Tibial nerve (tissue), 4 donors: Measurements from ENCODE around the gene ARSJ. TPM values are rescaled to one million over a fixed set of nuclear protein-coding genes. Genes with fewer than 3 reads are reported as not detected.

Source experiments
- DNase-seq, 2 donors: peaks; one replicate each; pipeline ENCODE4 v3.0.0-alpha.2; 2019; ENCODE audit warnings: low spot score in 2 of 2
- H3K27ac ChIP-seq, 4 donors: fragments of 200-600 bp; sonication (generic) in 3 of 4; one replicate each; pipeline ENCODE4 v1.5.1; 2017 to 2019; ENCODE audit warnings: mild to moderate bottlenecking in 1 of 4
- H3K27me3 ChIP-seq, 2 donors: fragments of 200-600 bp; sonication (generic) in 1 of 2; one replicate each; pipeline versions ENCODE4 v1.5.1 to v1.6.0; 2017 to 2019
- H3K36me3 ChIP-seq, 3 donors: fragments of 200-600 bp; sonication (generic); one replicate each; pipeline ENCODE4 v1.5.1; 2018 to 2019
- H3K4me1 ChIP-seq, 4 donors: fragments of 200-600 bp; sonication (generic) in 3 of 4; one replicate each; pipeline ENCODE4 v1.5.1; 2017 to 2019
- H3K4me3 ChIP-seq, 4 donors: fragments of 200-600 bp; sonication (generic) in 3 of 4; one replicate each; pipeline ENCODE4 v1.5.1; 2017 to 2019; ENCODE audit warnings: mild to moderate bottlenecking in 1 of 4, moderate library complexity in 1 of 4
- H3K9me3 ChIP-seq, 4 donors: fragments of 200-600 bp; sonication (generic) in 3 of 4; one replicate each; pipeline ENCODE4 v1.5.1; 2017 to 2019
- EP300 ChIP-seq, 2 donors: sonication (generic); formaldehyde crosslinking; IDR thresholded peaks; one replicate each; pipeline ENCODE4 v1.6.1; 2017; ENCODE audit warnings: antibody characterized with exemption in 2 of 2, mild to moderate bottlenecking in 1 of 2
- POLR2A ChIP-seq, 2 donors: fragments of 450-650 bp; IDR thresholded peaks; one replicate each; pipeline ENCODE4 v1.6.1; 2017; ENCODE audit warnings: antibody characterized with exemption in 2 of 2, mild to moderate bottlenecking in 2 of 2, moderate library complexity in 2 of 2
- WGBS, 2 donors: methylation state at CpG; one replicate each; pipeline ENCODE4 v1.1.5; 2018; 5-methylcytosine and 5-hydroxymethylcytosine counted together
- total RNA-seq, 4 donors: library from RNA; depleted of rRNA; stranded (reverse); fragments of >200 nt; gene quantifications; one replicate each; pipeline ENCODE4 v1.1.0, GENCODE V29; 2016
- TF ChIP-seq, protein P1 (sequence below), 5 experiments: fragments of 200-600 bp in 3 of 5; fragments of 450-650 bp in 2 of 5; sonication (generic) in 3 of 5; IDR thresholded peaks; one replicate each; pipeline ENCODE4 v1.5.1; 2016 to 2019; ENCODE audit warnings: antibody characterized with exemption in 5 of 5, mild to moderate bottlenecking in 3 of 5, moderate library complexity in 2 of 5

ARSJ gene
- total RNA-seq, 4 donors from 2014 or later, result 1.8 to 5.5 (median 2.1) TPM

- no peak for DNase-seq
- Histone ChIP-seq H3K27me3 (no peaks in the 10 kb centered on the region), H3K36me3 (no peaks in the 10 kb centered on the region), H3K27ac (no peak overlapping the region), H3K9me3 (no peaks in the 10 kb centered on the region), H3K4me1 (no peaks in the 10 kb centered on the region), H3K4me3 (no peak overlapping the region)
- no peak for TF ChIP-seq EP300 (IDR thresholded peaks at IDR 0.05)
- TF ChIP-seq, protein P1, sequence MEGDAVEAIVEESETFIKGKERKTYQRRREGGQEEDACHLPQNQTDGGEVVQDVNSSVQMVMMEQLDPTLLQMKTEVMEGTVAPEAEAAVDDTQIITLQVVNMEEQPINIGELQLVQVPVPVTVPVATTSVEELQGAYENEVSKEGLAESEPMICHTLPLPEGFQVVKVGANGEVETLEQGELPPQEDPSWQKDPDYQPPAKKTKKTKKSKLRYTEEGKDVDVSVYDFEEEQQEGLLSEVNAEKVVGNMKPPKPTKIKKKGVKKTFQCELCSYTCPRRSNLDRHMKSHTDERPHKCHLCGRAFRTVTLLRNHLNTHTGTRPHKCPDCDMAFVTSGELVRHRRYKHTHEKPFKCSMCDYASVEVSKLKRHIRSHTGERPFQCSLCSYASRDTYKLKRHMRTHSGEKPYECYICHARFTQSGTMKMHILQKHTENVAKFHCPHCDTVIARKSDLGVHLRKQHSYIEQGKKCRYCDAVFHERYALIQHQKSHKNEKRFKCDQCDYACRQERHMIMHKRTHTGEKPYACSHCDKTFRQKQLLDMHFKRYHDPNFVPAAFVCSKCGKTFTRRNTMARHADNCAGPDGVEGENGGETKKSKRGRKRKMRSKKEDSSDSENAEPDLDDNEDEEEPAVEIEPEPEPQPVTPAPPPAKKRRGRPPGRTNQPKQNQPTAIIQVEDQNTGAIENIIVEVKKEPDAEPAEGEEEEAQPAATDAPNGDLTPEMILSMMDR (IDR thresholded peaks at IDR 0.05), result no peak
- TF ChIP-seq POLR2A (IDR thresholded peaks at IDR 0.05), result no peak
- WGBS, 2 donors, result 75% methylated on average over 1 of the region's 1 CpG
Observed at GRCh38 chr4:113858924-113859323, 120.5 kb downstream of the ARSJ start.

DNA sequence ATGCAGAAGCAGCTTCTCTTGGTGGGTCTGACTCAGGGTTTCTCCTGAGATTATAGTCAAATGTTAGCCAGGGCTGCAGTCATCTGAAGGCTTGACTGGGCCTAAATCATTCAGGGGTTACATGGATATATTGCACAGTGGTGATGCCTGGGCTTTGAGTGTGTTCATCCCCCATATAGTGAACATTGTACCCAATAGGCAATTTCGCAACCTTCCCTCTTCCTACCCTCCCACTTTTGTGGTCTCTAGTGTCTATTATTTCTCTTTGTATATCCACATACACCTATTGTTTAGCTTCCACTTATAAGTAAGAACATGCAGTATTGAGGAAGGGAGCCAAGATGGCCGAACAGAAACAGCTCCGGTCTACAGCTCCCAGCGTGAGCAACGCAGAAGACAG lies 127.6 kb downstream of the ARSJ start:
- H3K27ac ChIP-seq, result no peak overlapping the region
- H3K27me3 ChIP-seq, result no peaks in the 10 kb centered on the region
- H3K4me1 ChIP-seq, result no peaks in the 10 kb centered on the region
- H3K36me3 ChIP-seq, result no peaks in the 10 kb centered on the region
- no peak overlapping the region for H3K4me3 ChIP-seq
- DNase-seq, result no peak
- peaks cover 0 to 4% (median 0%) of the 10 kb centered on the region in 4 donors for H3K9me3 ChIP-seq
- 92 to 100% methylated on average over 5 of the region's 5 CpGs for WGBS, 2 donors
- TF ChIP-seq, protein P1 (IDR thresholded peaks at IDR 0.05), result no peak
- TF ChIP-seq POLR2A (IDR thresholded peaks at IDR 0.05), result no peak
- TF ChIP-seq EP300 (IDR thresholded peaks at IDR 0.05), result no peak

Other genes with a start within 250 kb of the ARSJ start
- 10 to 100 TPM; 30.3 to 58.5 (median 34.6) TPM for gene CAMK2D, start 217.9 kb downstream of the ARSJ start, total RNA-seq